Testis (tissue), 5 donors: ENCODE data around the gene SNORC. TPM values are rescaled to one million over a fixed set of nuclear protein-coding genes. Genes with fewer than 3 reads are reported as not detected.

Experiments used
- DNase-seq: peaks from one replicate; pipeline ENCODE4 v3.0.0-alpha.2; 2019
- H3K27ac ChIP-seq, 2 donors: fragments of 200-600 bp; sonication (generic); one replicate each; pipeline ENCODE4 v1.5.1; 2019
- H3K27me3 ChIP-seq: fragments of 200-600 bp; sonication (generic); one replicate; pipeline ENCODE4 v1.5.1; 2019
- H3K36me3 ChIP-seq: fragments of 200-600 bp; sonication (generic); one replicate; pipeline ENCODE4 v1.5.1; 2017; ENCODE audit warnings: low read depth; ENCODE audit errors: missing control alignments
- H3K4me1 ChIP-seq: fragments of 200-600 bp; sonication (generic); one replicate; pipeline ENCODE4 v1.5.1; 2019
- H3K4me3 ChIP-seq, 2 donors: fragments of 200-600 bp; sonication (generic); one replicate each; pipeline ENCODE4 v1.5.1; 2017 to 2019
- H3K9me3 ChIP-seq: fragments of 200-600 bp; sonication (generic); one replicate; pipeline ENCODE4 v1.5.1; 2017
- CTCF ChIP-seq, 3 experiments: fragments of 450-650 bp in 2 of 3; fragments of 200-600 bp in 1 of 3; sonication (generic) in 1 of 3; IDR thresholded peaks; one replicate each; pipeline ENCODE4 v1.5.1; 2016 to 2019; ENCODE audit warnings: antibody characterized with exemption in 3 of 3, mild to moderate bottlenecking in 2 of 3, moderate library complexity in 1 of 3
- POLR2A ChIP-seq: fragments of 450-650 bp; IDR thresholded peaks from one replicate; pipeline ENCODE4 v1.6.1; 2017; ENCODE audit warnings: antibody characterized with exemption, mild to moderate bottlenecking, moderate library complexity
- WGBS, 2 donors: methylation state at CpG; one replicate each; pipeline ENCODE4 v1.1.5; 2018; 5-methylcytosine and 5-hydroxymethylcytosine counted together
- intact Hi-C: fragments of 100-400 bp; cut with DNase I; formaldehyde crosslinking; loops from one replicate; pipeline ENCODE4 v1.15.1; 2023; ENCODE audit warnings: low total_unique reads
- long read RNA-seq, 2 donors: transcript quantifications; one replicate each; lab custom pipeline, GENCODE V29; 2026
- polyA plus RNA-seq: library from polyadenylated mRNA; stranded (reverse); fragments of 350-450 nt; fragmentation: Illumina TruSeq; extraction: RNeasy Lipid Tissue Mini Kit (QIAGEN cat#74804); gene quantifications from one replicate; pipeline ENCODE4 v1.2.3, GENCODE V29; 2014; ENCODE audit warnings: low read depth, low replicate concordance; ENCODE audit not compliant: insufficient read depth
- total RNA-seq, 2 donors: library from RNA; depleted of rRNA; stranded (reverse); fragments of >200 nt; gene quantifications; one replicate each; pipeline ENCODE4 v1.2.3, GENCODE V29; 2016

Gene SNORC
- 10 to 100 TPM; 14.5 to 15.9 TPM for total RNA-seq
- polyA plus RNA-seq, result 7.3 TPM
- long read RNA-seq, donor 1, partial matches to known transcripts, result 0 of 2 reads
- long read RNA-seq, donor 1, other reads (novel, unspliced or antisense), result 0 of 2 reads
- long read RNA-seq, donor 2, partial matches to known transcripts, result 0 of 1 reads
- long read RNA-seq, donor 2, other reads (novel, unspliced or antisense), result 0 of 1 reads

- peaks cover 17% of the 10 kb centered on the region for H3K4me1 ChIP-seq
- 85 to 90% methylated on average over 15 to 21 of the region's 21 CpGs for WGBS, 2 donors
- no peaks in the 10 kb centered on the region for H3K27me3 ChIP-seq
- no peaks in the 10 kb centered on the region for H3K9me3 ChIP-seq
- H3K27ac ChIP-seq, result no peak within 1 kb of the TSS
- no peaks in the 10 kb centered on the region for H3K36me3 ChIP-seq
- no peak for TF ChIP-seq CTCF (IDR thresholded peaks at IDR 0.05)
- no peak for TF ChIP-seq POLR2A
- no peak within 1 kb of the TSS for H3K4me3 ChIP-seq
- no peak for DNase-seq
- intact Hi-C loops, result no loop called here
These were observed at the start of gene SNORC for GRCh38 chr2:232870018-232870765. Gene SNORC (plus strand): TSS chr2:232870264. CDS start chr2:232870342, 78 bp downstream.

- Histone ChIP-seq H3K4me1 (peaks cover 6% of the 10 kb centered on the region), H3K27me3 (no peaks in the 10 kb centered on the region), H3K36me3 (no peaks in the 10 kb centered on the region), H3K27ac (no peak overlapping the region), H3K4me3 (no peak overlapping the region), H3K9me3 (no peaks in the 10 kb centered on the region)
- DNase-seq, result no peak
- intact Hi-C loops, result no loop called here
- 82 to 85% methylated on average over 3 of the region's 3 CpGs for WGBS, 2 donors
- TF ChIP-seq CTCF (IDR thresholded peaks at IDR 0.05) (no peak), POLR2A (no peak)
These were observed 40.1 kb upstream of the SNORC start for GRCh38 chr2:232829988-232830387.

- no peaks in the 10 kb centered on the region for H3K36me3 ChIP-seq
- no peaks in the 10 kb centered on the region for H3K27me3 ChIP-seq
These were observed 38.6 kb upstream of the SNORC start for GRCh38 chr2:232831496-232831895.

GRCh38 chr2:232833830-232834229, 36.2 kb upstream of the SNORC start:
- DNase-seq, result peak; percentile 80
- Histone ChIP-seq H3K4me1 (peaks cover under 1% of the 10 kb centered on the region), H3K9me3 (no peaks in the 10 kb centered on the region), H3K27me3 (no peaks in the 10 kb centered on the region), H3K27ac (no peak overlapping the region), H3K36me3 (no peaks in the 10 kb centered on the region), H3K4me3 (no peak overlapping the region)
- intact Hi-C loops, result no loop called here
- 80 to 81% methylated on average over 1 of the region's 1 CpG for WGBS, 2 donors
- TF ChIP-seq CTCF (IDR thresholded peaks at IDR 0.05), result no peak
- TF ChIP-seq POLR2A, result no peak

More at GRCh38 chr2:232831496-232831895, 38.6 kb upstream of the SNORC start:
- TF ChIP-seq CTCF (IDR thresholded peaks at IDR 0.05), result no peak
- TF ChIP-seq POLR2A, result no peak
- no peak for DNase-seq
- intact Hi-C loops, result no loop called here
- 84 to 94% methylated on average over 3 of the region's 3 CpGs for WGBS, 2 donors
- H3K9me3 ChIP-seq, result no peaks in the 10 kb centered on the region
- H3K4me3 ChIP-seq, result no peak overlapping the region
- no peak overlapping the region for H3K27ac ChIP-seq
- H3K4me1 ChIP-seq, result peaks cover 6% of the 10 kb centered on the region
